Prostate gland (tissue), 2 donors: Measurements from ENCODE around the gene PIAS1. TPM values are rescaled to one million over a fixed set of nuclear protein-coding genes. Genes with fewer than 3 reads are reported as not detected.

ENCODE experiments used
- DNase-seq: peaks from one replicate; pipeline ENCODE4 v3.0.0-alpha.2; 2019; ENCODE audit warnings: low spot score
- H3K27ac ChIP-seq, 2 donors: fragments of 200-600 bp; sonication (generic); 2 replicates each; pipeline ENCODE4 v1.5.1; 2017 to 2019
- H3K27me3 ChIP-seq: fragments of 200-600 bp; sonication (generic); replicated peaks from 2 replicates; pipeline ENCODE4 v1.5.1; 2019; ENCODE audit not compliant: insufficient read depth
- H3K36me3 ChIP-seq, 2 donors: fragments of 200-600 bp; sonication (generic); 1 replicate in 1 of 2; 2 replicates in 1 of 2; pipeline versions ENCODE4 v1.5.1 to v1.8.1; 2017 to 2019
- H3K4me1 ChIP-seq: fragments of 200-600 bp; sonication (generic); replicated peaks from 2 replicates; pipeline ENCODE4 v1.5.1; 2019
- H3K4me3 ChIP-seq, 2 donors: fragments of 200-600 bp; sonication (generic); 2 replicates each; pipeline ENCODE4 v1.5.1; 2017 to 2019
- H3K9me3 ChIP-seq: fragments of 200-600 bp; sonication (generic); 2 replicates; pipeline ENCODE4 v1.5.1; 2017
- CTCF ChIP-seq, 4 experiments: fragments of 200-600 bp in 2 of 4; fragments of 450-650 bp in 2 of 4; sonication (generic) in 2 of 4; IDR thresholded peaks; 1 replicate in 3 of 4; 2 replicates in 1 of 4; pipeline ENCODE4 v1.5.1; 2016 to 2019; ENCODE audit warnings: antibody characterized with exemption in 4 of 4, mild to moderate bottlenecking in 2 of 4, moderate library complexity in 2 of 4
- POLR2A ChIP-seq: fragments of 450-650 bp; IDR thresholded peaks from one replicate; pipeline ENCODE4 v1.6.1; 2016; ENCODE audit warnings: antibody characterized with exemption, mild to moderate bottlenecking
- POLR2AphosphoS5 ChIP-seq: sonication (generic); formaldehyde crosslinking; IDR thresholded peaks from one replicate; pipeline ENCODE4 v1.6.1; 2017; ENCODE audit warnings: antibody characterized with exemption
- WGBS: methylation state at CpG from one replicate; pipeline ENCODE4 v1.1.5; 2018; 5-methylcytosine and 5-hydroxymethylcytosine counted together
- intact Hi-C: fragments of 100-400 bp; cut with DNase I; formaldehyde crosslinking; loops from one replicate; pipeline ENCODE4 v1.14.2; 2022
- total RNA-seq, 2 donors: library from RNA; depleted of rRNA; stranded (reverse); fragments of >200 nt; gene quantifications; one replicate each; pipeline ENCODE4 v1.1.0, GENCODE V29; 2016

The PIAS1 gene
- total RNA-seq, 2 donors from 2014 or later = 40.9 to 58.4 TPM

DNA sequence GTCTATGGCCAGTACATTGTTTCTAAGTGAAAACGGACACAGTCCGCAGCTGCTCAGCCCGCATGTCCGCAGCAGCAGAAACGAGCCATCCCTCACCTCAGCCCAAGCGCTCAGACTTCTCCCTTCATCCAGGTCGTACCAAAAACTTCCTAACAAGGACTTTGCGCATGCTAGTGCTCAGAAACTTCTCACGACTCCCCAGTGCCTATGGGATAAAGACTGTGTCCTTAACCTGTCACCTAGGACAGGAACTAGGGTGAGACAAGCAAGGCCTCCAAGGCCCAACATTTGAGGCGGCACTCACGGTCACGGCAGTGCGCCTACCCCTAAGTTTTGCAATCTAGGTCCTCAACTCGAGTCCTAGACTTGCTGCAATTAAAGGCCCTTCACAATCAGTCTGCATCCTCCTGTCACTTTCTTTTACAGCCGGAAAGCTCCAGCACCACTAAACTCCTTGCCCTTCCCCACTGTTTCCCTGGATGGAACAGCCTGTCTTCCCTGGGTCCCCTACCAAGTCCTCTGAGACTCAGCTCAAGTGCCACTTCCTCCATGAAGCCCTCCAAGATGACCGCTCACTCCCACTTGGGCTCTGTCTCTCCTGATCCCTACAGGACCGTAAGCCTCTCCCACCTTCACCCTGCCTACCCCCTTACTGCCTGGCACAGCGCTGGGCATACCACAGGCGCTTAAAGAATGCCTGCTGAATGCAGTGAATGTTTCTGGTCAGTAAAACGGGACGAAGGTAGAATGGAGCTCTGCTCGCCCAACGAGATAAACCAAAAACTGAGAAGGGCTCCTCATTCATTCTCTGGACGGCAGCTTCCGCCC, 174.2 kb downstream of the PIAS1 start:
- H3K27me3 ChIP-seq = no peaks in the 10 kb centered on the region
- 43% methylated on average over 25 of the region's 25 CpGs for WGBS
- H3K36me3 ChIP-seq = no peaks in the 10 kb centered on the region
- no peak for DNase-seq
- H3K4me3 ChIP-seq = peak overlapping the region; percentile 88 to 94
- intact Hi-C loops = no loop called here
- H3K9me3 ChIP-seq = no peaks in the 10 kb centered on the region
- H3K4me1 ChIP-seq = no peaks in the 10 kb centered on the region
- TF ChIP-seq POLR2A (no peak), POLR2AphosphoS5 (no peak), CTCF (IDR thresholded peaks at IDR 0.05) (no peak)
- peak overlapping the region; percentile 81 to 83 for H3K27ac ChIP-seq

- Histone ChIP-seq H3K36me3 (no peaks in the 10 kb centered on the region), H3K27me3 (no peaks in the 10 kb centered on the region), H3K4me3 (peak overlapping the region; percentile 88 to 94), H3K9me3 (no peaks in the 10 kb centered on the region), H3K27ac (peak overlapping the region; percentile 81 to 83), H3K4me1 (no peaks in the 10 kb centered on the region)
- 0% methylated on average over 29 of the region's 39 CpGs for WGBS
- TF ChIP-seq POLR2A (no peak), CTCF (IDR thresholded peaks at IDR 0.05) (no peak), POLR2AphosphoS5 (no peak)
- DNase-seq = no peak
- intact Hi-C loops = no loop called here
Observed at GRCh38 chr15:68228971-68229385, 174.9 kb downstream of the PIAS1 start.

DNA sequence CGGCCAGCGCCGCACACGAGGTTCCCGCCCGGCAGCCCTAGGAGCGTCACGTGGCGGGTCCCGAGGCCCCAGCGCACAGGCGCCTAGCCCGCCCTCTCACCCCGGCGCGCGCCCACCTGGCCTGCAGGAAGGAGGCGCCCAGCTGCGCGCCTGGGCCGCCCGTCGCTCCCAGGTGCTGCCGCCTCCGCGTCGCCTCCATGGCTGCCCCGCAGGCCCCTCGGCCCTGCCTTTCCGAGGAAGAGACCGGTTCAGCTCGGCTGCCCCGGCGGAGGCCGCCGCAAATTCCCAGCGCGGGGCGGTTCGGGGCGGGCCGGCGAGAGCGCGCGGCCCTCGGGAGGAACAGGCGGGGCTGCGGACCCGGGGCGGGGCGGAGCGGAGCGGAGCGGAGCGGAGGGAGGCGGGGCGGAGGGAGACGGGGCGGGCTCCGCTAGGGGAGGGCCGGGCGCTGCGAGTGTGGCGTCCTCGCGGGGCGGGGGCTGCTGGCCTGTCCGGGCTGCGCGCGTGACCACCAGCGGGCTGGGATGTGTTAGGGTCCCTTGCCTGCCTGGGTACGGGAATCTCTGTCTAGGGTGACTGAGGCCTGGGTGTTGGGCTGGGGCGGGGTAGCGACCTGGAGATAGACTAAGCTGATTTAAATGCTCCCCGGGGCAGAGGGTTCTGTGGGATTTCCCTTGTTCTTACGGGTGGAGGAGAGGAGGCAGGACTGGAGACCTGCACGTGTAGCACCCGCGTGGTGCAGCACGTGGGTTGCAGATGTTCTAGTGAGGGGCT, 175.5 kb downstream of the PIAS1 start, which contains the start of gene CLN6:
Gene CLN6, minus strand, starts transcription at position 343 of the 771 bp plus-strand sequence. Its CDS starts 144 bp downstream, at position 199.
- Histone ChIP-seq H3K27me3 (no peaks in the 10 kb centered on the region), H3K36me3 (no peaks in the 10 kb centered on the region), H3K9me3 (no peaks in the 10 kb centered on the region), H3K4me3 (peak within 1 kb of the TSS; percentile 88 to 94), H3K4me1 (no peaks in the 10 kb centered on the region), H3K27ac (peak within 1 kb of the TSS; percentile 81 to 83)
- intact Hi-C loops = no loop called here
- under 1% methylated on average over 55 of the region's 82 CpGs for WGBS
- TF ChIP-seq CTCF (IDR thresholded peaks at IDR 0.05) (peak in 2 of 4 experiments; percentile 6 to 16), POLR2AphosphoS5 (peak; percentile 19), POLR2A (peak; percentile 36)
- DNase-seq = peak; percentile 72

DNA sequence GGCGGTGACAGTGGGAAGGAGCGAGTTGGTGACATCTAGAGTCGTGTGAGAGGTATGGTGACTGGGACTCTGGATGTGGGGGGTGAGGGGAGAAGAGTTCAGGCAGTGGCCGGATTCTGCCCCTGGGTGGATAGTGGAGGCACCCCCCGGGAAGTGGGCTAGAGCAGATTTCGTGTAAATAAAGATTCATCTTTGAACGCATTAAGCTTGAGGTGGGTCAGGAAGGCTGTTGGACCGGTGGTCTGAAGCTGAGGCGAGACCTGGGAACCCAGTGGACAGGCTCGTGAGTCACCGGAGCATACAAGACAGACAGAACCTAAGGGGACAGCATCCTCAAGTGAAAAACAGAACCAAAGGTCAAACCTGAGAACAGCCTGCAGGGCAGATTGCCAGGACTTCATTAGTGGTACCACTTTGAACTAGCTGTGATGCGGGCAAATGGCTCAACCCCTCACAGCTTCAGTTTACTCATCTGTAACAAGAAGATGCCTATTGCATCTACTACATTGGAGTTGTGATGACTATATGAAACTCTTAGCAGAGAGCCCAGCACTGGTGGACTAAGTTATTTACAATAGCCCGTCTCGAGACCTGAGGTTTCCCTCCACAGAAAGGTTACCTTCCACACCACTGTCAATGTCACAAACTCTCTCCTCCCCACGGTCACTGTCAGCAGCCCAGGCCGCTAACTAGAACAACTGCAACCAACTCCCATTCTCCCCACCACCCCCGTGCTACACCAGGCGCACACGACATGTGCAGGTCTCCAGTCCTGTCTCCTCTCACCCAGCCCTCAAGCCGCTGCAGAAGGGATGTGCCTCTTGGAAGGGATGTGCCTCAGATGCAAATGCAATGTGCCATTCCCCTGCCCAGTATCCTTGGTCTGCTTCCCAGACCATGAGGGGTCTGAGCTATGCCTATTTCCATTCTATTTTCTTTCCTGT, 176.3 kb downstream of the PIAS1 start:
- peak; percentile 14 for DNase-seq
- peak overlapping the region; percentile 81 to 83 for H3K27ac ChIP-seq
- peak overlapping the region; percentile 88 to 94 for H3K4me3 ChIP-seq
- no peaks in the 10 kb centered on the region for H3K4me1 ChIP-seq
- H3K9me3 ChIP-seq = no peaks in the 10 kb centered on the region
- 57% methylated on average over 20 of the region's 20 CpGs for WGBS
- intact Hi-C loops = no loop called here
- no peaks in the 10 kb centered on the region for H3K36me3 ChIP-seq
- no peaks in the 10 kb centered on the region for H3K27me3 ChIP-seq
- TF ChIP-seq CTCF (IDR thresholded peaks at IDR 0.05) = no peak
- TF ChIP-seq POLR2AphosphoS5 = no peak
- no peak for TF ChIP-seq POLR2A
